Measurements from ENCODE around the gene DNHD1.

DNA sequence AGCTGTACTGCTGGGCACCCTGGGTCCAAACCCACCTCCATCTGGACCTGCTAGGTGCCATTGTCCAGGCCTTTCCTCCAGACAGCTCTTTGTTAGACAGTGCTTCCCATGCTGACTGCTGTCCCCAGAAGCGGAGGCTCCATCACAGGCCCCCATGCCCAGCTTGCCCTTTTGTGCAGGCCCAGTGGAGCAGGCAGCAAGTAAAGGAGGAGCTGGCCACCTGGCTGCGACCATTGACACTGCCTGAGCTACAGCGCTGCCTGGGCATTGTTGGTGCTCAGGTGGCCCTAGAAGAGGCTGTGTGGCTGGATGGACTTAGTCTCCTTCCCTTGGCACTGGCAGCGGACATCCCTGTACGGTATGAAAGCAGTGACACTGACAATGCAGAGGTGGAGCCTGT lies 1.5 kb downstream of the DNHD1 start:
- TF ChIP-seq TAF1 (IDR thresholded peaks at IDR 0.05; ENCODE audit: borderline replicate concordance, insufficient read depth, low read length) (no peak), POLR2AphosphoS5 (IDR thresholded peaks at IDR 0.05; ENCODE audit: low read depth, low read length) (no peak), SIN3A (IDR thresholded peaks at IDR 0.05; ENCODE audit: borderline replicate concordance, insufficient read depth, low read length) (no peak), FOXP2 (optimal IDR thresholded peaks at IDR 0.05; ENCODE audit: borderline replicate concordance, extremely low read depth, extremely low read length, insufficient read depth) (no peak)
- TF ChIP-seq, protein P1, sequence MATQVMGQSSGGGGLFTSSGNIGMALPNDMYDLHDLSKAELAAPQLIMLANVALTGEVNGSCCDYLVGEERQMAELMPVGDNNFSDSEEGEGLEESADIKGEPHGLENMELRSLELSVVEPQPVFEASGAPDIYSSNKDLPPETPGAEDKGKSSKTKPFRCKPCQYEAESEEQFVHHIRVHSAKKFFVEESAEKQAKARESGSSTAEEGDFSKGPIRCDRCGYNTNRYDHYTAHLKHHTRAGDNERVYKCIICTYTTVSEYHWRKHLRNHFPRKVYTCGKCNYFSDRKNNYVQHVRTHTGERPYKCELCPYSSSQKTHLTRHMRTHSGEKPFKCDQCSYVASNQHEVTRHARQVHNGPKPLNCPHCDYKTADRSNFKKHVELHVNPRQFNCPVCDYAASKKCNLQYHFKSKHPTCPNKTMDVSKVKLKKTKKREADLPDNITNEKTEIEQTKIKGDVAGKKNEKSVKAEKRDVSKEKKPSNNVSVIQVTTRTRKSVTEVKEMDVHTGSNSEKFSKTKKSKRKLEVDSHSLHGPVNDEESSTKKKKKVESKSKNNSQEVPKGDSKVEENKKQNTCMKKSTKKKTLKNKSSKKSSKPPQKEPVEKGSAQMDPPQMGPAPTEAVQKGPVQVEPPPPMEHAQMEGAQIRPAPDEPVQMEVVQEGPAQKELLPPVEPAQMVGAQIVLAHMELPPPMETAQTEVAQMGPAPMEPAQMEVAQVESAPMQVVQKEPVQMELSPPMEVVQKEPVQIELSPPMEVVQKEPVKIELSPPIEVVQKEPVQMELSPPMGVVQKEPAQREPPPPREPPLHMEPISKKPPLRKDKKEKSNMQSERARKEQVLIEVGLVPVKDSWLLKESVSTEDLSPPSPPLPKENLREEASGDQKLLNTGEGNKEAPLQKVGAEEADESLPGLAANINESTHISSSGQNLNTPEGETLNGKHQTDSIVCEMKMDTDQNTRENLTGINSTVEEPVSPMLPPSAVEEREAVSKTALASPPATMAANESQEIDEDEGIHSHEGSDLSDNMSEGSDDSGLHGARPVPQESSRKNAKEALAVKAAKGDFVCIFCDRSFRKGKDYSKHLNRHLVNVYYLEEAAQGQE (IDR thresholded peaks at IDR 0.05; ENCODE audit: insufficient read depth in 1 of 2, low read depth in 2 of 2, low read length in 2 of 2): no peak
